ENCODE results near the gene BAD. TPM values are rescaled to one million over a fixed set of nuclear protein-coding genes. Genes with fewer than 3 reads are reported as not detected.

Gene BAD
- total RNA-seq, 1 experiment from 2014 or later, result 154 TPM

DNA sequence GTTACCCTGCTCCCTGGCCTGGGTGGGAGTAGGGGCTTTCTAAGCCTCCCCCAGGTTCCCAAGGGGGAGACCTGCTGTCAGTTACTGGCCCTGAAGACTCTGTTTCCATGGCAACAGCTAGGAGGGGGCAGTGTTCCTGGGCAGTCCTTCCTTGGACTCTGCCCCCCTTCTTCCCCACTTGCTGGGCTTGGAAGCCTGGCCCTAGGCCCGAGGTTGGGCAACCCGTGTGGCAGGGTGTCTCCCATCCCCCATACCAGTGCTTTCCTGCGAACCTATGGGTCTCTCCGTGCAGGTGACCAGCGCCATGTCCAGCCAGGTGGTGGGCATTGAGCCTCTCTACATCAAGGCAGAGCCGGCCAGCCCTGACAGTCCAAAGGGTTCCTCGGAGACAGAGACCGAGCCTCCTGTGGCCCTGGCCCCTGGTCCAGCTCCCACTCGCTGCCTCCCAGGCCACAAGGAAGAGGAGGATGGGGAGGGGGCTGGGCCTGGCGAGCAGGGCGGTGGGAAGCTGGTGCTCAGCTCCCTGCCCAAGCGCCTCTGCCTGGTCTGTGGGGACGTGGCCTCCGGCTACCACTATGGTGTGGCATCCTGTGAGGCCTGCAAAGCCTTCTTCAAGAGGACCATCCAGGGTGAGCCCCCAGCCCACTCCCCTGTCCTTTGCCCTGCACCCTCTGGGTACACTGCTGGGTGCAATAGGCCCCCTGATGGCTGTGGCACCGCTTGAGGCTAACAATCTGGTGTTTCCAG lies 22.6 kb upstream of the BAD start:
- peak overlapping the region; percentile 60 for H3K4me3 ChIP-seq
- H3K27ac ChIP-seq, result no peak overlapping the region
- no peaks in the 10 kb centered on the region for H3K27me3 ChIP-seq (replicated peaks)
- no peak for DNase-seq (ENCODE audit: low read depth in 1 of 2, low spot score in 2 of 2)
- H3K9me3 ChIP-seq (replicated peaks), result no peaks in the 10 kb centered on the region
- H3K36me3 ChIP-seq, result peaks cover 11% of the 10 kb centered on the region; the same call in 1 of the 2 replicates
- peaks cover 18% of the 10 kb centered on the region for H3K4me1 ChIP-seq (replicated peaks)

DNA sequence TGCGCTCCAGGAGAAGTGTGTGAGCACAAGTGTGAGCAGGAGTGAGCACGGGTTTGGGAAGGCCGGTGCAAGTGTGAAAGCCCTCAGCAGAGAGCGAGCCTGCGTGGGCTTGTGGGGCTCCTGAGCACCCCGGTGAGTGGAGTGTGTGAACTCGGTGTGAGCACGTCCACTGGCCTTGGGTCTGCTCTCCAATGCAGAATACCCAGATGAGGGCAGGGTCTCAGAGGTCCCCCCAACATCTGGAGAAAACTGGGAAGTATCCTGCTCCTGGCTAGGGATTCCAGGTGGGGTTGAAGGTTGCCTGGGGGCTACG lies 22.1 kb upstream of the BAD start:
- H3K27ac ChIP-seq, result no peak overlapping the region
- no peaks in the 10 kb centered on the region for H3K27me3 ChIP-seq (replicated peaks)
- no peak for DNase-seq (ENCODE audit: low read depth in 1 of 2, low spot score in 2 of 2)
- no peaks in the 10 kb centered on the region for H3K9me3 ChIP-seq (replicated peaks)
- H3K36me3 ChIP-seq, result peaks cover 11% of the 10 kb centered on the region; the same call in 1 of the 2 replicates
- H3K4me3 ChIP-seq, result peak overlapping the region; percentile 60
- peaks cover 20% of the 10 kb centered on the region for H3K4me1 ChIP-seq (replicated peaks)

DNA sequence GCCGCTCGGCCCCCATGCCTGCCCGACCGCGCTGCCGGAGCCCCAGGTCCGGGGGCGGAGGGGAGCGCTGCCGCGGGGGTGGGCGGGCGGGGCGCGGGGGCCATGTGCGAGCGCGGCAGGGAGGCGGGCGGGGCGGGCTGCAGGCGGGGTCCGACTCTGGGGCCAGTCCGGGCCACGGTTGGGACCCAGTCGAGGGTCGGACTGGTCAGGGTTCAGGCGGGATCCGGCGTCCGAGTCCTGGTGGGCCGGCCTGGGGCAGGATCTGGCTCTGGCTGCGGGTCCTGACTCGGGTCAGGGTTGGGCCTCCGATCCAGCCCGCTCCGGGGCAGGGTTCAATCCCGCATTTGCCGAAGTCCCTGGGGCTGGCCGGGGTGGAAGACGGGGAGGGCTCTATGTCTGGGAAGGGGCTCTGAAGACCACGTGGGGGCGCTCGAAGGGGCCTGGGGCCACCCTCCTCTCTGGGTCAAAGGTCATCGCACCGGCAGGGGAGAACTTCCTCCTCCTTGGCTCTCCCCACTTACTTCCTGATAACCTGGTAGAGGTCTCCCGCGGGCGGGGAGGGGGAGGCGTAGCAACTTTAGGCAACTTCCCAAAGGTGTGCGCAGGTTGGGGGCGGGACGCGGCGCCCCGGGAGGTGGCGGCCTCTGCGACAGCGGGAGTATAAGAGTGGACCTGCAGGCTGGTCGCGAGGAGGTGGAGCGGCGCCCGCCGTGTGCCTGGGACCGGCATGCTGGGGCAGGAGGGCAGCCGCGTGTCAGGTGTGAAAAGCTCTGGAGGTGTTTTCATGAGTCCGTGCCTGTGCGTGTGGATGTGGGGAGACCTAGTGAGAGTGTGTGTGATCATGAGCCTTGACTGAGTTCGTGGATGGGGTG lies 21.5 kb upstream of the BAD start:
- peak; percentile 73 to 79 for DNase-seq (ENCODE audit: low read depth in 1 of 2, low spot score in 2 of 2)

DNA sequence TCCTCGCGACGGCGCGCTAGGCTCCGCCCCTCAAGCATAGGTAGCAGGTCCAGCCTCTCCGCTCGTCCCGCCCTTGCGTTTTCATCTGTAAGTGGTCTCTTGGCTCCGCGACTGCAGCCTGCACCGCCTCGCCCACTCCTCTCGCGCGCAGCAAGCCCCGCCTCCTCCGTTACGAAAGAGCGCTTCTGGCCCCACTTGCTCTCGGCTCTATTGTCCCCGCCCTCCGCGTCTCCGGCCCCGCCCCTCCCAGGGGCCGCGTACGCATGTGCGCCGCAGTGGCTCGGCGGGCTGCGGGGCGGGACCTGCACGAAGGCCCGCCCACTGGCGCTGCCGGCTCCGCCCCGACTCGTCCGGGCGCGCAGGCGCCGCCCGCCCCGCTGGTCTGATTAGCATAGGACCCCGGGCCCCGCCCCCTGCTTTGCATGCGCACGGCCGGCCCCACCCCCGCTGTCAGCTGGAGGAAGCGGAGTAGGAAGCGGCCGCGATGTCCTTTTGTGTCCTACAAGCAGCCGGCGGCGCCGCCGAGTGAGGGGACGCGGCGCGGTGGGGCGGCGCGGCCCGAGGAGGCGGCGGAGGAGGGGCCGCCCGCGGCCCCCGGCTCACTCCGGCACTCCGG lies 20.7 kb upstream of the BAD start, which contains the start of gene ESRRA:
TSS of gene ESRRA (plus strand) at position 450 of the 616 bp plus-strand sequence. CDS start 1,656 bp downstream, outside the sequence.
- peak; percentile 98 to 100 for DNase-seq (ENCODE audit: low read depth in 1 of 2, low spot score in 2 of 2)
- Histone ChIP-seq H3K4me1 (replicated peaks) (peaks cover 24% of the 10 kb centered on the region), H3K9me3 (replicated peaks) (no peaks in the 10 kb centered on the region), H3K4me3 (peak within 1 kb of the TSS; percentile 60), H3K27ac (peak within 1 kb of the TSS; percentile 19), H3K27me3 (replicated peaks) (peaks cover 7% of the 10 kb centered on the region), H3K36me3 (peaks cover 11% of the 10 kb centered on the region; the same call in 1 of the 2 replicates)

More for the DNA sequence above, 21.5 kb upstream of the BAD start:
- peaks cover 24% of the 10 kb centered on the region for H3K4me1 ChIP-seq (replicated peaks)
- H3K36me3 ChIP-seq, result peaks cover 11% of the 10 kb centered on the region; the same call in 1 of the 2 replicates
- peak overlapping the region; percentile 60 for H3K4me3 ChIP-seq
- no peaks in the 10 kb centered on the region for H3K9me3 ChIP-seq (replicated peaks)
- H3K27ac ChIP-seq, result no peak overlapping the region
- no peaks in the 10 kb centered on the region; the same call in 1 of the 2 replicates for H3K27me3 ChIP-seq (replicated peaks)

DNA sequence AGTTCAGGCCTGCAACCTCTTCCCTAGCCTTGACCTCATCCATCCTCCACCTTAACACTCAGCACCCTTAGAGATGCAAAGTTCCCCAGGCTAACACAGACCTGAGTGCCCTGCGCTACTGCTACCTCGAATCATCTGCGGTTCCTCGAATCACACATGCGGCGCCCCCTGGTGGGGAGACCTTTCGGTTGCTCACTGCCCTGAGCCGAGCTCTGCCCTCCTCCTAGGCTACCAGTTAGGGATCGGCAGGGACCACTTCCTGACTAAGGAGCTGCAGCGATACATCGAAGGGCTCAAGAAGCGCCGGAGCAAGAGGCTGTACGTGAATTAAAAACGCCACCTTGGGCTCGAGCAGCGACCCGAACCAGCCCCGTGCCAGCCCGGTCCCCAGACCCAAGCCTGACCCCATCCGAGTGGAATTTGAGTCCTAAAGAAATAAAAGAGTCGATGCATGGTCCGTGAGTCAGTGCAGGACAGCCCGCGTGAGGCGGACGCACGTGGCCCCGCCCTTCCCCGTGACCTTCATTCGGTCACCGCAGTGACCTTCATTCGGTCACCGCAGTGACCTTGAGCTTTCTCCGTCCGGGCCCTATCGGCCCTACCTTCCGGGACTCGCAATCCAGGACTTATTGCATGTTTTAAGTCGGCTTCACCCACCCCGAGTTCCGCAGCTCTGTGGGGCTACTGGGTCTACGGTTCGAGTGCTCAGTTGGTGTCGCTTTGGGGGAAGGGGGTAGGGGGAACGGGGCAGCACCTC lies 20.0 kb upstream of the BAD start:
- Histone ChIP-seq H3K4me3 (peak overlapping the region; percentile 60), H3K4me1 (replicated peaks) (peaks cover 24% of the 10 kb centered on the region), H3K36me3 (peaks cover 11% of the 10 kb centered on the region; the same call in 1 of the 2 replicates), H3K9me3 (replicated peaks) (no peaks in the 10 kb centered on the region), H3K27ac (peak overlapping the region; percentile 19), H3K27me3 (replicated peaks) (peaks cover 14% of the 10 kb centered on the region)
- peak; percentile 95 to 97 for DNase-seq (ENCODE audit: low read depth in 1 of 2, low spot score in 2 of 2)

DNA sequence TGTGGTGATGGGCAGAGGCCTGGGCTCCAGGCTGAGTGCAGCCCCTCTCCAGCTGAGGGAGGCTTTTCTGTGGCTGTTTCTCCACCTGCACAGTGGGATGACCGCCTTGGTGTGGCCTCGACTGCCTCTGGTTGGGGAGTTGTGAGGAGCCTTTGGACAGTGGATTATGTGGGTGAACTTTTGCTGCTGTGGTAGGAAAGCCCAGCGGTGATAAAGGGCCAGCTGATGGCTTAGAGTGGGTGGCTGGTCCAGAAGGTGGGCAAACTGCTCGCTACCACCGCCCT lies 19.5 kb upstream of the BAD start:
- Histone ChIP-seq H3K36me3 (peaks cover 11% of the 10 kb centered on the region; the same call in 1 of the 2 replicates), H3K9me3 (replicated peaks) (no peaks in the 10 kb centered on the region), H3K4me3 (peak overlapping the region; percentile 60), H3K27ac (no peak overlapping the region), H3K4me1 (replicated peaks) (peaks cover 24% of the 10 kb centered on the region), H3K27me3 (replicated peaks) (peaks cover 19% of the 10 kb centered on the region)
- no peak for DNase-seq (ENCODE audit: low read depth in 1 of 2, low spot score in 2 of 2)

DNA sequence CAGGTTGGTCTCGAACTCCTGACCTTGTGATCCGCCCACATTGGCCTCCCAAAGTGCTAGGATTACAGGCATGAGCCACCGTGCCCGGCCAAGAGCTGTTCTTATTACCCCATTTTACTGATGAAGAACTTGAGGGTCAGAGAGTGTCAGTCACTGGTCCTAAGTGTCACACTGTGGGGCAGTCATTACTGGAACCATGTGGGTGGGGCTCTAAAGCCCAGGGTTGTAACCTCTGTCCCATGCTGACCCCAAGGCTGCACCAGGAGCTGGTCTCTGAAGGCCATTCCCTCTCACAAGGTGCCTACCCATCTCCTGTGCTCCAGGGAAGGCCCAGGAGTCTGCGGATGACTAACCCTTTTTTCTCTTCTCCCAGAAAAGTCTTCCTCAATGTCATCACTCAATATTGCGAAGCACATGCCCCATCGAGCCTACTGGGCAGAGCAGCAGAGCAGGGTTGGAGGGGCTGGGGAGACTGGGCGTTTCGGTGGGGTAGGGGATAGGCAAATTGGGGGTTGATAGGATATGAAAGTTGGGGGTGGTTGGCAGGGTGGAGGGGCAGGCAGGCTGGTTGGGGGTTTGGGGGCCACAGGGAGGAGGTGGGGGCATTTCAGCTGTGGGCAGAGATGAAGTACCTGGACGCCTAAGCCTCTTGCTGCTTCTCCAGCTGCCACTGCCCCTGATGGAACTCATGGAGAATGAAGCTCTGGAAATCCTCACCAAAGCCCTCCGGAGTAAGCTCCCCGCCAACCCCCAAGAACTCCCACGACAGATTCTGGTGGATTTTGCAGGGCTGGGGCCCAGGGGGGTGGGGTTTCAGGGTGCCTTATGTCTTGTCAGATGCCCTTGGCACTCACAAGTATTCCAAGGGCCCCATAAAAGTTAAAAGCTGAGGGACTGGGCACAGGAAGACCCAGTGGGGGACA lies 18.9 kb upstream of the BAD start:
- peaks cover 23% of the 10 kb centered on the region for H3K27me3 ChIP-seq (replicated peaks)
- H3K36me3 ChIP-seq, result peaks cover 11% of the 10 kb centered on the region; the same call in 1 of the 2 replicates
- no peak overlapping the region; the same call in 1 of the 2 replicates for H3K4me3 ChIP-seq
- DNase-seq (ENCODE audit: low read depth in 1 of 2, low spot score in 2 of 2), result no peak
- H3K9me3 ChIP-seq (replicated peaks), result no peaks in the 10 kb centered on the region
- no peak overlapping the region for H3K27ac ChIP-seq
- H3K4me1 ChIP-seq (replicated peaks), result peaks cover 24% of the 10 kb centered on the region

DNA sequence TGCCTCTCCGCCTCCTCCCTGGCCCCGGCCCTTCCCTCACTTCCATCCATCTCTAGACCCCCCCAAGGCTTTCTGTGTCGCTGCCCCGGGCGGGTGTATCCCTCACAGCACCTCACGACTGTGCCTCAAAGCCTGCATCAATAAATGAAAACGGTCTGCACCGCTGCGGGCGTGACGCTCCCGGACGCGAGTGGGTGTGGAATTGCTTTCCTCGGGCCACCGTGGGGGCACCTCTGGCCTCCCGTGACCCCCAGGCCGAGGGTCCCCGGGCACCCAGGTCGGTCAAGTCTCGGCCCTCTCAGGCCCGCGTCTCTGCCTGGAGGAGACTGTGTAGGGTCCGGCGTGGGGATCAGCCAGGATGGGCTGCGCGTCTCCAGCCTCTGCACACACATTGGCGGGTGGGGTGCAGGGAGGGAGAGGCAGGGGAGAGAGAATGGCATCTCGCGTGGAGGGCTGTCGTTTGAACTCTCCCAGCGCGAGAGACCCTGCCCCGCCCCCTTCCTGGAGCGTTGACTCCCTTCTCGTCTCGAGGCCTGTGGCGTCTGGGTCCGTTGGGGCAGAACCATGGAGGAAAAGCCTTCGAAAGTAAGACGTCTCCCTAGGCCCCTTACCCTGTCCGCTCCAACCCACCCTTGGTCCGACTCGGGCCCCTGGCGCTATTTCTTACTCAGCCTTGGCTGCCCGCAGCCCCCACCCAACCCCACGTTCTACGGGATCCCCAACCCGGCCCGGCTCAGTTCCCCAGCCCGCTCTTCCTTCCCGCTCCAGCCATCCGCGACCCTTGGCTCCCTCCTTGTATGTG lies 15.6 kb upstream of the BAD start, which contains the start of gene CATSPERZ:
TSS of gene CATSPERZ (plus strand) at position 512 of the 802 bp plus-strand sequence. CDS start at position 565, 53 bp downstream.
- Histone ChIP-seq H3K27ac (no peak within 1 kb of the TSS), H3K4me1 (replicated peaks) (peaks cover 15% of the 10 kb centered on the region), H3K27me3 (replicated peaks) (peaks cover 47% of the 10 kb centered on the region), H3K36me3 (no peaks in the 10 kb centered on the region), H3K4me3 (no peak within 1 kb of the TSS), H3K9me3 (replicated peaks) (no peaks in the 10 kb centered on the region)
- DNase-seq (ENCODE audit: low read depth in 1 of 2, low spot score in 2 of 2), result no peak

DNA sequence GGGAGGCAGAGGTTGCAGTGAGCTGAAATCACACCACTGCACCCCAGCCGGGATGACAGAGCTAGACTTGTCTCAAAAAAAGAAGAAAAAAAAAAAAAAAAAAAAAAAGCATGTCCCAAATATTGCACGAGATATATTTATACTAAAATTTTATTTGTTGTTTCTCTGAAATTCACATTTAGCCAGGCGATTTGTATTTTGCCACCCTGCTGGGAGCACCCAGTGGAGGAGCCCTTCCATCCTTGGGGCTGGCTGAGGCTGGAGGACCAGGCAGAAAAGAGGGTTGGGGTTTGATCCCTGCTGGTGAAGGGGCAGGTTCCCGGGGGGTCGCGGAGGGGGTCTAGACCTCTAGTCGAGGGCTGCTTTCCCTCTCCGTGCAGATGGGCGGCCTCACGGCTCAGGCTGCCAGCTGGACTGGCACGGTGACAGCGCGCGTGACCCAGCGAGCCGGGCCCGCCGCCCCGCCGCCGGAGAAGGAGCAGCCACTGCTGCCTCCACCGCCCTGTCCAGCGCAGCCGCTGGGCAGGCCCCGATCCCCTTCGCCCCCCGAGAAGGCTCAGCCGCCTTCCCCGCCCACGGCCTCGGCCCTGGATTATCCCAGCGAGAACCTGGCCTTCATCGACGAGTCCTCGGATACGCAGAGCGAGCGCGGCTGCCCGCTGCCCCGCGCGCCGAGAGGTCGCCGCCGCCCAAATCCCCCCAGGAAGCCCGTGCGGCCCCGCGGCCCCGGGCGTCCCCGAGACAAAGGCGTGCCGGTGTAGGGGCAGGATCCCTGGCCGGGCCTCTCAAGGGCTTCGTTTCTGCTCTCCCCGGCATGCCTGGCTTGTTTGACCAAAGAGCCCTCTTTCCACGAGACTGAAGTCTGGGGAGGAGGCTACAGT lies 14.7 kb upstream of the BAD start:
- Histone ChIP-seq H3K27me3 (replicated peaks) (peaks cover 49% of the 10 kb centered on the region), H3K4me3 (no peak overlapping the region), H3K9me3 (replicated peaks) (no peaks in the 10 kb centered on the region), H3K4me1 (replicated peaks) (peaks cover 12% of the 10 kb centered on the region), H3K27ac (no peak overlapping the region), H3K36me3 (no peaks in the 10 kb centered on the region)
- DNase-seq (ENCODE audit: low read depth in 1 of 2, low spot score in 2 of 2), result no peak

DNA sequence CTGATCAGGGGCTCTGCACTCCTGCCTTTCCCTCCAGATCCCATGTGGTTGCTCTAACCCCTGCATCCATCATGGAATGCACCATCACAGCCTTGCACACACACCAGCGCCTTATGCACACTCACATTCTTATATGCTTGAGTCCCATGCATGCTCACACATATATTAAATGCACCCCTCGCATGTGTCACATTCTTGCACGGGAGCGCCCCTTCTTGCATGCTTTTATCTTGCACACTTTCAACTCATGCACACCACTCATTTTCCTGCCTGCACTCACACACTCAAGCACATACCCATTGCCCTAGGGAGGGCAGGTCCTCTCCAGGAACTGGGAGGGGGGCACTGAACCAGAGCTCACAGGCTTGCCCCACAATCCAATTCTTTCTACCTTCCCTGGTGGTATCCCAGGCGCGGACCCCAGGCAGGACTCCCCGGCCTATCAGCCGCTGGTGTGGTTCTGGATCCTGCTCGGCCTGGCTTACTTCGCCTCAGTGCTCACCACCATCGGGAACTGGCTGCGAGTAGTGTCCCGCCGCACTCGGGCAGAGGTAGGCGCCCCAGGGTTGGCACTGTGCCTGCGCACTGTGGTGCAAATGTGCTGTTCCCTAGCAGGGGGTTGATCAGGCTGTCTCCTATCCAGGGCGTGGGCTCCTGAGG lies 13.4 kb upstream of the BAD start:
- no peak overlapping the region for H3K27ac ChIP-seq
- peaks cover 63% of the 10 kb centered on the region for H3K27me3 ChIP-seq (replicated peaks)
- no peak for DNase-seq (ENCODE audit: low read depth in 1 of 2, low spot score in 2 of 2)
- no peaks in the 10 kb centered on the region for H3K9me3 ChIP-seq (replicated peaks)
- H3K4me3 ChIP-seq, result no peak overlapping the region
- H3K36me3 ChIP-seq, result no peaks in the 10 kb centered on the region; the same call in 1 of the 2 replicates
- peaks cover 8% of the 10 kb centered on the region; the same call in 1 of the 2 replicates for H3K4me1 ChIP-seq (replicated peaks)
